ENCODE results near the gene ADGRL3.

- no peak for TF ChIP-seq CTCF (conservative IDR thresholded peaks at IDR 0.05 in 1 of 2, IDR thresholded peaks at IDR 0.05 in 1 of 2; ENCODE audit: low read depth in 1 of 2, low read length in 2 of 2)
- TF ChIP-seq EZH2 (IDR thresholded peaks at IDR 0.05; ENCODE audit: low read length, missing control alignments) = no peak
Measured at GRCh38 chr4:61958591-61958990, 758.5 kb downstream of the ADGRL3 start.
